ENCODE measurements around the gene MAN2C1. TPM values are rescaled to one million over a fixed set of nuclear protein-coding genes. Genes with fewer than 3 reads are reported as not detected.

MAN2C1 gene
- 158 and 204 TPM in 2 replicates for total RNA-seq

GRCh38 chr15:75367913-75368688, at the start of gene MAN2C1:
Gene MAN2C1 (minus strand): TSS chr15:75368607. CDS start chr15:75368583, 24 bp downstream.

GRCh38 chr15:75346796-75347221, 21.6 kb downstream of the MAN2C1 start, which contains the start of gene NEIL1:
Gene NEIL1 (plus strand): TSS chr15:75347039. CDS start chr15:75348906, 1,867 bp downstream.

GRCh38 chr15:75335705-75336355, 32.6 kb downstream of the MAN2C1 start, which contains the start of gene COMMD4:
Gene COMMD4 (plus strand): TSS chr15:75336063. CDS start chr15:75336090, 27 bp downstream.

Other genes with a start within 250 kb of the MAN2C1 start
- 16.0 and 18.9 TPM in 2 replicates for gene C15orf39, start 166.7 kb downstream of the MAN2C1 start, total RNA-seq
- gene GOLGA6C, start 110.3 kb downstream of the MAN2C1 start, total RNA-seq: not detected in 2 replicates
- not detected in 2 replicates for gene GOLGA6D, start 85.8 kb downstream of the MAN2C1 start, total RNA-seq
- 67.6 and 68.9 TPM in 2 replicates for gene COMMD4, start 32.5 kb downstream of the MAN2C1 start, total RNA-seq
- 24.8 and 32.6 TPM in 2 replicates for gene NEIL1, start 21.6 kb downstream of the MAN2C1 start, total RNA-seq
- 34.0 and 35.7 TPM in 2 replicates for gene SIN3A, start 83.1 kb upstream of the MAN2C1 start, total RNA-seq
- 24.8 and 27.2 TPM in 2 replicates for gene PTPN9, start 210.7 kb upstream of the MAN2C1 start, total RNA-seq